Endodermal cell (in vitro differentiated cells): ENCODE measurements around the gene ACAT2. TPM values are rescaled to one million over a fixed set of nuclear protein-coding genes. Genes with fewer than 3 reads are reported as not detected.
"Not testable (repeated sequence)": the region's sequence is repeated elsewhere in the genome, so short reads cannot be mapped to it uniquely, and the experiment has no call there.

Experiments
- DNase-seq: peaks from one replicate; pipeline ENCODE4 v3.0.0-alpha.2; 2017
- H3K27ac ChIP-seq: 2 replicates; pipeline ENCODE4 v1.5.1; 2013; ENCODE audit warnings: mild to moderate bottlenecking, low read depth, low read length, moderate library complexity
- H3K27me3 ChIP-seq: 2 replicates; pipeline ENCODE4 v1.6.1; 2013; ENCODE audit warnings: mild to moderate bottlenecking, low read length, moderate library complexity; ENCODE audit not compliant: insufficient read depth, control insufficient read depth, poor library complexity, severe bottlenecking
- H3K36me3 ChIP-seq: 2 replicates; pipeline ENCODE4 v1.7.0; 2013; ENCODE audit warnings: mild to moderate bottlenecking, low read length, moderate library complexity; ENCODE audit not compliant: control insufficient read depth, insufficient read depth
- H3K4me1 ChIP-seq: one replicate; pipeline ENCODE4 v1.7.0; 2013; ENCODE audit warnings: low read length; ENCODE audit not compliant: control insufficient read depth, insufficient read depth
- H3K4me3 ChIP-seq: 2 replicates; pipeline ENCODE4 v1.5.1; 2013; ENCODE audit warnings: mild to moderate bottlenecking, low read length, moderate library complexity
- H3K9ac ChIP-seq: 2 replicates; pipeline ENCODE4 v1.6.1; 2013; ENCODE audit warnings: mild to moderate bottlenecking, low read length, moderate library complexity; ENCODE audit not compliant: poor library complexity, severe bottlenecking; ENCODE audit errors: extremely low read depth
- H3K9me3 ChIP-seq: 2 replicates; pipeline ENCODE4 v1.6.1; 2013; ENCODE audit warnings: mild to moderate bottlenecking, low read length, moderate library complexity; ENCODE audit not compliant: control insufficient read depth
- H3K27ac Mint-ChIP-seq: 2 replicates; pipeline ENCODE4 v1.8.0; 2020; ENCODE audit warnings: mixed read lengths
- H3K27me3 Mint-ChIP-seq: 2 replicates; pipeline ENCODE4 v1.8.0; 2021; ENCODE audit warnings: mild to moderate bottlenecking, mixed read lengths; ENCODE audit not compliant: insufficient read depth
- H3K36me3 Mint-ChIP-seq: 2 replicates; pipeline ENCODE4 v1.8.0; 2020; ENCODE audit warnings: low read depth, mixed read lengths
- H3K4me1 Mint-ChIP-seq: 2 replicates; pipeline ENCODE4 v1.8.0; 2020; ENCODE audit warnings: mixed read lengths
- H3K4me3 Mint-ChIP-seq: 2 replicates; pipeline ENCODE4 v1.8.0; 2020; ENCODE audit warnings: mild to moderate bottlenecking, moderate library complexity, mixed read lengths
- H3K9me3 Mint-ChIP-seq: 2 replicates; pipeline ENCODE4 v1.8.0; 2020; ENCODE audit warnings: mild to moderate bottlenecking, mixed read lengths
- CTCF ChIP-seq: fragments of 200-600 bp; sonication (generic); conservative IDR thresholded peaks from 2 replicates; pipeline ENCODE4 v1.5.0; 2021; ENCODE audit warnings: antibody characterized with exemption, mild to moderate bottlenecking
- WGBS, 2 experiments: methylation state at CpG; one replicate each; pipeline versions ENCODE4 v1.1.5 to v1.1.7; 2013; ENCODE audit warnings: missing lambda C conversion rate in 2 of 2, mixed read lengths in 1 of 2; ENCODE audit not compliant: insufficient coverage in 1 of 2, insufficient read length in 1 of 2; 5-methylcytosine and 5-hydroxymethylcytosine counted together
- total RNA-seq, 2 donors: library from RNA; stranded (reverse); fragmentation: NEBNext Ultra II Directional in 1 of 2; extraction: Animal tissue kit (Norgen Biotek cat#: 25700) in 1 of 2; gene quantifications; 2 replicates in 1 of 2; 3 replicates in 1 of 2; pipeline ENCODE4 v1.2.1, GENCODE V29; 2021

The ACAT2 gene
- total RNA-seq, 2 donors from 2014 or later: 108 to 147 TPM

- Histone ChIP-seq H3K9ac (no peak overlapping the region), H3K27ac (no peak overlapping the region), H3K4me1 (no peaks in the 10 kb centered on the region), H3K27me3 (no peaks in the 10 kb centered on the region), H3K4me3 (no peak overlapping the region), H3K9me3 (no peaks in the 10 kb centered on the region), H3K36me3 (no peaks in the 10 kb centered on the region)
- Mint-ChIP-seq H3K36me3 (no peaks in the 10 kb centered on the region), H3K9me3 (no peaks in the 10 kb centered on the region), H3K27ac (peak overlapping the region; percentile 10), H3K4me1 (peaks cover 5% of the 10 kb centered on the region), H3K27me3 (peaks cover 6% of the 10 kb centered on the region), H3K4me3 (no peak overlapping the region)
- no peak for TF ChIP-seq CTCF
- no peak for DNase-seq
- 80 to 85% methylated on average over 3 to 9 of the region's 9 CpGs for WGBS, 2 experiments
Observed at GRCh38 chr6:159813781-159814180, 51.9 kb downstream of the ACAT2 start.

GRCh38 chr6:159815410-159815809 lies 53.6 kb downstream of the ACAT2 start:
- no peaks in the 10 kb centered on the region for H3K9me3 ChIP-seq
- H3K27me3 ChIP-seq: no peaks in the 10 kb centered on the region
- Mint-ChIP-seq H3K4me3 (no peak overlapping the region), H3K27me3 (peaks cover 8% of the 10 kb centered on the region), H3K36me3 (no peaks in the 10 kb centered on the region), H3K9me3 (no peaks in the 10 kb centered on the region), H3K27ac (no peak overlapping the region), H3K4me1 (peaks cover 3% of the 10 kb centered on the region)
- no peak overlapping the region for H3K9ac ChIP-seq
- DNase-seq: no peak
- no peaks in the 10 kb centered on the region for H3K4me1 ChIP-seq
- no peaks in the 10 kb centered on the region for H3K36me3 ChIP-seq
- no peak for TF ChIP-seq CTCF
- 71 to 77% methylated on average over 6 of the region's 6 CpGs for WGBS, 2 experiments
- H3K4me3 ChIP-seq: no peak overlapping the region
- no peak overlapping the region for H3K27ac ChIP-seq

GRCh38 chr6:159816775-159817174 lies 54.9 kb downstream of the ACAT2 start:
- H3K4me1 ChIP-seq, H3K27ac ChIP-seq, H3K4me3 ChIP-seq, DNase-seq, H3K27me3 Mint-ChIP-seq, H3K36me3 ChIP-seq, H3K9ac ChIP-seq, H3K9me3 Mint-ChIP-seq, H3K27ac Mint-ChIP-seq, H3K4me1 Mint-ChIP-seq, H3K36me3 Mint-ChIP-seq, H3K9me3 ChIP-seq, H3K4me3 Mint-ChIP-seq, H3K27me3 ChIP-seq: not testable (repeated sequence)
- WGBS, 2 experiments: 92 to 100% methylated on average over 3 of the region's 3 CpGs
